ENCODE data around the gene CAMTA2. TPM values are rescaled to one million over a fixed set of nuclear protein-coding genes. Genes with fewer than 3 reads are reported as not detected.

CAMTA2 gene
- total RNA-seq (2013), result 9.9 TPM
- 10 to 100 TPM in 1 of 3 donors, 1 to 10 TPM in 2; 7.1 to 88.9 (median 7.6) TPM for polyA plus RNA-seq
- 13.4 and 15.6 TPM in 2 replicates for polyA minus RNA-seq
- 10.1 to 59.0 (median 20.9) reads per million in 11 experiments for total RNA-seq

- TF ChIP-seq CTCF (IDR thresholded peaks at IDR 0.05), result peak; percentile 93
- Mint-ChIP-seq H3K27ac (peak within 1 kb of the TSS; percentile 84 to 97 (median 96)), H3K4me1 (peaks cover 47% of the 10 kb centered on the region), H3K36me3 (peaks cover 31 to 38% of the 10 kb centered on the region in 2 donors), H3K4me3 (peak within 1 kb of the TSS; percentile 92 to 96), H3K9me3 (peaks cover 0 to 2% (median 0%) of the 10 kb centered on the region in 7 donors), H3K27me3 (ENCODE audit: low read depth in 3 of 3) (peaks cover 0 to 1% (median 0%) of the 10 kb centered on the region in 3 donors)
- Histone ChIP-seq H3K36me3 (replicated peaks in 1 of 2; ENCODE audit: control insufficient read depth in 1 of 2, insufficient read depth in 2 of 2, low read length in 2 of 2) (peaks cover 10 to 28% of the 10 kb centered on the region in 2 donors), H3K27ac (ENCODE audit: low read depth in 1 of 2, low read length in 2 of 2) (peak within 1 kb of the TSS; percentile 77 to 95), H2AFZ (ENCODE audit: insufficient read depth, low read depth, low read length, poor library complexity, severe bottlenecking) (peak within 1 kb of the TSS; percentile 94), H4K20me1 (ENCODE audit: insufficient read depth, low read length) (peaks cover 4% of the 10 kb centered on the region), H3K4me2 (replicated peaks; ENCODE audit: extremely low read depth, low read length, poor library complexity, severe bottlenecking) (peak within 1 kb of the TSS; percentile 98), H3K27me3 (ENCODE audit: control insufficient read depth in 2 of 2, insufficient read depth in 2 of 2, low read length in 2 of 2) (no peaks in the 10 kb centered on the region), H3K9ac (ENCODE audit: insufficient read depth, low read length, poor library complexity, severe bottlenecking) (peak within 1 kb of the TSS; percentile 91), H3K4me1 (ENCODE audit: control insufficient read depth in 1 of 2, insufficient read depth in 2 of 2, low read length in 2 of 2) (peaks cover 35 to 45% of the 10 kb centered on the region in 2 donors), H3K4me3 (replicated peaks in 1 of 3; ENCODE audit: low read depth in 2 of 3, low read length in 3 of 3) (peak within 1 kb of the TSS; percentile 78 to 99 (median 81)), H3K9me3 (replicated peaks in 1 of 2; ENCODE audit: control insufficient read depth in 1 of 2, insufficient read depth in 1 of 2, low read length in 2 of 2) (no peaks in the 10 kb centered on the region), H3K79me2 (ENCODE audit: insufficient read depth, low read length) (peaks cover 33% of the 10 kb centered on the region)
- peak; percentile 78 to 82 (median 82) for DNase-seq
- intact Hi-C loops (cut with micrococcal nuclease), result loop anchor here (5.0 kb wide), 2 partner anchors 35 to 80 kb away; partner anchors contain the start of gene ENO3 (in 1 of the 2)
- under 1% methylated on average over 68 of the region's 78 CpGs for WGBS (ENCODE audit: insufficient coverage)
Measured at GRCh38 chr17:4986951-4987766, at the start of gene CAMTA2. TSS of gene CAMTA2 (minus strand) at chr17:4987675. CDS start at chr17:4986222, 1,453 bp downstream.

GRCh38 chr17:5035315-5035714 is 47.8 kb upstream of the CAMTA2 start, which contains the start of gene SLC52A1:
TSS of gene SLC52A1 (minus strand) at chr17:5035426. CDS start at chr17:5034606, 820 bp downstream.
- Histone ChIP-seq H3K27ac (ENCODE audit: low read depth in 1 of 2, low read length in 2 of 2) (no peak within 1 kb of the TSS), H4K20me1 (ENCODE audit: insufficient read depth, low read length) (no peaks in the 10 kb centered on the region), H3K27me3 (ENCODE audit: control insufficient read depth in 2 of 2, insufficient read depth in 2 of 2, low read length in 2 of 2) (peaks cover 2 to 20% of the 10 kb centered on the region in 2 donors), H3K4me3 (replicated peaks in 1 of 3; ENCODE audit: low read depth in 2 of 3, low read length in 3 of 3) (no peak within 1 kb of the TSS), H3K79me2 (ENCODE audit: insufficient read depth, low read length) (no peaks in the 10 kb centered on the region), H3K4me2 (replicated peaks; ENCODE audit: extremely low read depth, low read length, poor library complexity, severe bottlenecking) (no peak within 1 kb of the TSS), H3K9me3 (replicated peaks in 1 of 2; ENCODE audit: control insufficient read depth in 1 of 2, insufficient read depth in 1 of 2, low read length in 2 of 2) (no peaks in the 10 kb centered on the region), H2AFZ (ENCODE audit: insufficient read depth, low read depth, low read length, poor library complexity, severe bottlenecking) (no peak within 1 kb of the TSS), H3K9ac (ENCODE audit: insufficient read depth, low read length, poor library complexity, severe bottlenecking) (no peak within 1 kb of the TSS), H3K36me3 (replicated peaks in 1 of 2; ENCODE audit: control insufficient read depth in 1 of 2, insufficient read depth in 2 of 2, low read length in 2 of 2) (no peaks in the 10 kb centered on the region), H3K4me1 (ENCODE audit: control insufficient read depth in 1 of 2, insufficient read depth in 2 of 2, low read length in 2 of 2) (peaks cover 17 to 19% of the 10 kb centered on the region in 2 donors)
- TF ChIP-seq CTCF (IDR thresholded peaks at IDR 0.05), result no peak
- DNase-seq, result no peak
- Mint-ChIP-seq H3K4me3 (peak within 1 kb of the TSS in 1 of 2 donors; percentile 63), H3K36me3 (no peaks in the 10 kb centered on the region), H3K27ac (peak within 1 kb of the TSS in 1 of 7 donors; percentile 8), H3K27me3 (ENCODE audit: low read depth in 3 of 3) (peaks cover 11 to 42% (median 31%) of the 10 kb centered on the region in 3 donors), H3K4me1 (peaks cover 18% of the 10 kb centered on the region), H3K9me3 (peaks cover 0 to 6% (median 0%) of the 10 kb centered on the region in 7 donors)
- intact Hi-C loops (cut with micrococcal nuclease), result no loop called here
- WGBS (ENCODE audit: insufficient coverage), result 11% methylated on average over 15 of the region's 24 CpGs
